IMR-90 (cell line): ENCODE results near the gene NCKAP5L. TPM values are rescaled to one million over a fixed set of nuclear protein-coding genes. Genes with fewer than 3 reads are reported as not detected.

Source experiments
- ATAC-seq: fragments of 200-7000 bp; cut with Tn5 transposase; 2 replicates; pipeline ENCODE4 v1.9.1; 2020; ENCODE audit warnings: low read depth, mild to moderate bottlenecking, moderate library complexity
- BruUV-seq: library from RNA; stranded (reverse); fragments of 400-500 nt; replicated peaks from 2 replicates; lab custom pipeline; 2021; lab: Mats Ljungman, UMichigan
- CTCF ChIA-PET: fragments of 300-600 bp; formaldehyde crosslinking; extraction: SDS; loops from one replicate; lab custom pipeline; 2021; ENCODE audit warnings: antibody characterized with exemption; lab: Yijun Ruan, JAX
- POLR2A ChIA-PET: fragments of 300-600 bp; sonication (Branson Sonifier 250); formaldehyde crosslinking; loops from one replicate; lab custom pipeline; 2022; ENCODE audit warnings: antibody characterized with exemption; ENCODE audit not compliant: unreplicated experiment; lab: Charles Lee
- DNase-seq: peaks from one replicate; pipeline ENCODE4 v3.0.0; 2013
- H2AFZ ChIP-seq: replicated peaks from 2 replicates; pipeline ENCODE3; 2013; ENCODE audit warnings: low read length, mild to moderate bottlenecking; ENCODE audit not compliant: poor library complexity
- H2AK5ac ChIP-seq: 2 replicates; pipeline ENCODE4 v1.6.1; 2013; ENCODE audit warnings: low read depth, low read length, inconsistent platforms
- H2AK9ac ChIP-seq: replicated peaks from 2 replicates; pipeline ENCODE3; 2013; ENCODE audit warnings: mild to moderate bottlenecking, low read depth, low read length, moderate library complexity; ENCODE audit not compliant: poor library complexity
- H2BK120ac ChIP-seq: 2 replicates; pipeline ENCODE4 v1.6.1; 2013; ENCODE audit warnings: low read depth, low read length, inconsistent platforms
- H2BK15ac ChIP-seq: 3 replicates; pipeline ENCODE4 v1.6.1; 2013; ENCODE audit warnings: low read depth, low read length, inconsistent platforms
- H2BK20ac ChIP-seq: 2 replicates; pipeline ENCODE4 v1.6.1; 2013; ENCODE audit warnings: low read depth, mild to moderate bottlenecking, inconsistent platforms, low read length, moderate library complexity
- H2BK5ac ChIP-seq: 2 replicates; pipeline ENCODE4 v1.6.1; 2013; ENCODE audit warnings: mild to moderate bottlenecking, low read depth, low read length, inconsistent platforms; ENCODE audit not compliant: poor library complexity, severe bottlenecking
- H3K14ac ChIP-seq: replicated peaks from 2 replicates; pipeline ENCODE4 v1.6.1; 2013; ENCODE audit warnings: low read depth, low read length, inconsistent platforms
- H3K18ac ChIP-seq: 2 replicates; pipeline ENCODE4 v1.6.1; 2013; ENCODE audit warnings: low read depth, low read length, control low read depth
- H3K23ac ChIP-seq: 2 replicates; pipeline ENCODE4 v1.6.1; 2013; ENCODE audit warnings: low read depth, low read length, inconsistent platforms
- H3K27ac ChIP-seq: 2 replicates; pipeline ENCODE4 v1.5.1; 2013; ENCODE audit warnings: mild to moderate bottlenecking, control low read depth, low read length; ENCODE audit not compliant: insufficient read depth
- H3K27me3 ChIP-seq: 2 replicates; pipeline ENCODE4 v1.6.1; 2013; ENCODE audit warnings: low read length; ENCODE audit not compliant: control insufficient read depth, insufficient read depth
- H3K36me3 ChIP-seq: 2 replicates; pipeline ENCODE4 v1.6.1; 2013; ENCODE audit warnings: low read length, mixed read lengths; ENCODE audit not compliant: control insufficient read depth, insufficient read depth
- H3K4ac ChIP-seq: 2 replicates; pipeline ENCODE4 v1.6.1; 2013; ENCODE audit warnings: low read depth, low read length, inconsistent platforms
- H3K4me1 ChIP-seq: 2 replicates; pipeline ENCODE4 v1.6.1; 2013; ENCODE audit warnings: low read length, mixed read lengths; ENCODE audit not compliant: control insufficient read depth, insufficient read depth
- H3K4me2 ChIP-seq: 2 replicates; pipeline ENCODE4 v1.6.1; 2013; ENCODE audit warnings: low read depth, mild to moderate bottlenecking, control low read depth, low read length, moderate library complexity
- H3K4me3 ChIP-seq: 2 replicates; pipeline ENCODE4 v1.5.1; 2013; ENCODE audit warnings: low read depth, mild to moderate bottlenecking, control low read depth, low read length, moderate library complexity; ENCODE audit not compliant: insufficient read depth
- H3K56ac ChIP-seq: 2 replicates; pipeline ENCODE4 v1.6.1; 2013; ENCODE audit warnings: low read length, inconsistent platforms; ENCODE audit not compliant: insufficient read depth; ENCODE audit errors: extremely low read depth
- H3K79me1 ChIP-seq, 2 experiments: 2 replicates each; pipeline ENCODE4 v1.6.1; 2013; ENCODE audit warnings: low read length in 2 of 2, inconsistent platforms in 1 of 2, low read depth in 1 of 2
- H3K9ac ChIP-seq: 2 replicates; pipeline ENCODE4 v1.6.1; 2013; ENCODE audit warnings: low read depth, low read length, control low read depth
- H3K9me1 ChIP-seq: 2 replicates; pipeline ENCODE4 v1.6.1; 2013; ENCODE audit warnings: low read length, inconsistent platforms; ENCODE audit not compliant: insufficient read depth
- H3K9me3 ChIP-seq: 2 replicates; pipeline ENCODE4 v1.6.1; 2013; ENCODE audit warnings: low read length; ENCODE audit not compliant: control insufficient read depth, insufficient read depth
- H4K20me1 ChIP-seq: 2 replicates; pipeline ENCODE4 v1.6.1; 2013; ENCODE audit warnings: low read length, inconsistent platforms; ENCODE audit not compliant: insufficient read depth
- H4K5ac ChIP-seq: 2 replicates; pipeline ENCODE4 v1.6.1; 2013; ENCODE audit warnings: mild to moderate bottlenecking, low read depth, low read length, control low read depth
- H4K8ac ChIP-seq, 2 experiments: 2 replicates each; pipeline ENCODE4 v1.6.1; 2013; ENCODE audit warnings: low read depth in 2 of 2, low read length in 2 of 2, control low read depth in 1 of 2, inconsistent platforms in 1 of 2
- H4K91ac ChIP-seq: 2 replicates; pipeline ENCODE4 v1.6.1; 2013; ENCODE audit warnings: low read depth, low read length, inconsistent platforms; ENCODE audit not compliant: insufficient read depth
- MAZ ChIP-seq: IDR thresholded peaks from 2 replicates; pipeline ENCODE4 v1.6.1; 2012; ENCODE audit warnings: low read depth, mild to moderate bottlenecking, low read length, improper control_type of control experiment, moderate library complexity, borderline replicate concordance
- USF2 ChIP-seq: fragments of 150-350 bp; IDR thresholded peaks from 2 replicates; pipeline ENCODE4 v1.6.1; 2017; ENCODE audit warnings: mild to moderate bottlenecking, antibody characterized with exemption, low read length, low read depth
- WGBS, 2 experiments: methylation state at CpG; one replicate each; pipeline versions ENCODE4 v1.1.5 to v1.1.7; 2013; ENCODE audit warnings: missing lambda C conversion rate in 2 of 2; ENCODE audit not compliant: insufficient read length in 1 of 2; ENCODE audit errors: extremely low coverage in 2 of 2; 5-methylcytosine and 5-hydroxymethylcytosine counted together
- dilution Hi-C: fragments of 300-500 bp; cut with HindIII; formaldehyde crosslinking; loops from one replicate; pipeline ENCODE4 v1.14.3; 2018; ENCODE audit warnings: low sequenced_read_pairs; ENCODE audit not compliant: unreplicated experiment
- in situ Hi-C: fragments of 300-500 bp; cut with MboI; formaldehyde crosslinking; loops from 3 replicates; pipeline ENCODE4 v1.14.3; 2019; ENCODE audit warnings: low sequenced_read_pairs, inconsistent platforms, mixed read lengths
- intact Hi-C: fragments of 100-400 bp; cut with micrococcal nuclease; formaldehyde crosslinking; loops from 2 replicates; pipeline ENCODE4 v1.10.0; 2022
- polyA plus RNA-seq, 3 experiments: library from polyadenylated mRNA; depleted of rRNA; stranded (reverse); fragments of >200 nt; gene quantifications; 2 replicates each; pipeline ENCODE4 v1.2.3, GENCODE V29; 2012; ENCODE audit warnings: low replicate concordance in 1 of 3
- total RNA-seq: library from RNA; depleted of rRNA; stranded (reverse); fragments of >200 nt; gene quantifications from 2 replicates; pipeline ENCODE4 v1.2.3, GENCODE V29; 2012

NCKAP5L gene
- total and polyA plus RNA-seq, 2 of the 4 experiments (the other 2 are of a cell fraction): 6.1 to 14.4 TPM

GRCh38 chr12:49808686-49809380 is 19.4 kb downstream of the NCKAP5L start:
- no peak overlapping the region for H2BK5ac ChIP-seq
- ChIA-PET CTCF (no interaction called here), POLR2A (no interaction called here)
- H4K91ac ChIP-seq: no peak overlapping the region; the same call in 1 of the 2 replicates
- peaks cover 18% of the 10 kb centered on the region for H3K4me1 ChIP-seq
- H3K9me3 ChIP-seq: no peaks in the 10 kb centered on the region
- no peak overlapping the region for H3K14ac ChIP-seq
- H3K9me1 ChIP-seq: peaks cover 10% of the 10 kb centered on the region
- DNase-seq (peak; percentile 19), ATAC-seq (peak; percentile 55)
- H3K56ac ChIP-seq: no peak overlapping the region
- H3K79me1 ChIP-seq: peaks cover 24 to 89% of the 10 kb centered on the region in 2 experiments
- no peak overlapping the region for H3K4me3 ChIP-seq
- H4K20me1 ChIP-seq: peaks cover 83% of the 10 kb centered on the region
- H2BK15ac ChIP-seq: no peak overlapping the region
- H3K27ac ChIP-seq: no peak overlapping the region
- H3K18ac ChIP-seq: no peak overlapping the region
- no peak overlapping the region for H2BK20ac ChIP-seq
- H3K4me2 ChIP-seq: no peak overlapping the region; the same call in 1 of the 2 replicates
- H2BK120ac ChIP-seq: no peak overlapping the region
- peak overlapping the region; percentile 8; the same call in 1 of the 2 replicates for H2AK5ac ChIP-seq
- intact Hi-C loops: no loop called here
- dilution Hi-C loops: no loop called here
- H3K27me3 ChIP-seq: no peaks in the 10 kb centered on the region
- H2AFZ ChIP-seq: no peak overlapping the region
- in situ Hi-C loops: no loop called here
- WGBS, 2 experiments: 50% methylated on average over 2 of the region's 14 CpGs; no CpG with 5 or more reads in 1 of the 2 experiments
- no peak overlapping the region for H4K8ac ChIP-seq
- no TSS peak for BruUV-seq
- H3K4ac ChIP-seq: no peak overlapping the region
- H4K5ac ChIP-seq: no peak overlapping the region
- no peak for TF ChIP-seq USF2
- TF ChIP-seq MAZ: peak; percentile 60; the same call in 1 of the 2 replicates
- no peak overlapping the region; the same call in 1 of the 2 replicates for H3K23ac ChIP-seq
- H2AK9ac ChIP-seq: peak overlapping the region; percentile 61
- peaks cover 32% of the 10 kb centered on the region for H3K36me3 ChIP-seq
- H3K9ac ChIP-seq: no peak overlapping the region
